IMR-90 (cell line): ENCODE data around the gene ST6GALNAC5. TPM values are rescaled to one million over a fixed set of nuclear protein-coding genes. Genes with fewer than 3 reads are reported as not detected.

Source experiments
- ATAC-seq: fragments of 200-7000 bp; cut with Tn5 transposase; 2 replicates; pipeline ENCODE4 v1.9.1; 2020; ENCODE audit warnings: low read depth, mild to moderate bottlenecking, moderate library complexity
- BruUV-seq: library from RNA; stranded (reverse); fragments of 400-500 nt; replicated peaks from 2 replicates; lab custom pipeline; 2021; lab: Mats Ljungman, UMichigan
- CTCF ChIA-PET: fragments of 300-600 bp; formaldehyde crosslinking; extraction: SDS; loops from one replicate; lab custom pipeline; 2021; ENCODE audit warnings: antibody characterized with exemption; lab: Yijun Ruan, JAX
- POLR2A ChIA-PET: fragments of 300-600 bp; sonication (Branson Sonifier 250); formaldehyde crosslinking; loops from one replicate; lab custom pipeline; 2022; ENCODE audit warnings: antibody characterized with exemption; ENCODE audit not compliant: unreplicated experiment; lab: Charles Lee
- DNase-seq: peaks from one replicate; pipeline ENCODE4 v3.0.0; 2013
- H2AFZ ChIP-seq: replicated peaks from 2 replicates; pipeline ENCODE3; 2013; ENCODE audit warnings: low read length, mild to moderate bottlenecking; ENCODE audit not compliant: poor library complexity
- H2AK5ac ChIP-seq: 2 replicates; pipeline ENCODE4 v1.6.1; 2013; ENCODE audit warnings: low read depth, low read length, inconsistent platforms
- H2AK9ac ChIP-seq: replicated peaks from 2 replicates; pipeline ENCODE3; 2013; ENCODE audit warnings: mild to moderate bottlenecking, low read depth, low read length, moderate library complexity; ENCODE audit not compliant: poor library complexity
- H2BK120ac ChIP-seq: 2 replicates; pipeline ENCODE4 v1.6.1; 2013; ENCODE audit warnings: low read depth, low read length, inconsistent platforms
- H2BK15ac ChIP-seq: 3 replicates; pipeline ENCODE4 v1.6.1; 2013; ENCODE audit warnings: low read depth, low read length, inconsistent platforms
- H2BK20ac ChIP-seq: 2 replicates; pipeline ENCODE4 v1.6.1; 2013; ENCODE audit warnings: low read depth, mild to moderate bottlenecking, inconsistent platforms, low read length, moderate library complexity
- H2BK5ac ChIP-seq: 2 replicates; pipeline ENCODE4 v1.6.1; 2013; ENCODE audit warnings: mild to moderate bottlenecking, low read depth, low read length, inconsistent platforms; ENCODE audit not compliant: poor library complexity, severe bottlenecking
- H3K14ac ChIP-seq: replicated peaks from 2 replicates; pipeline ENCODE4 v1.6.1; 2013; ENCODE audit warnings: low read depth, low read length, inconsistent platforms
- H3K18ac ChIP-seq: 2 replicates; pipeline ENCODE4 v1.6.1; 2013; ENCODE audit warnings: low read depth, low read length, control low read depth
- H3K23ac ChIP-seq: 2 replicates; pipeline ENCODE4 v1.6.1; 2013; ENCODE audit warnings: low read depth, low read length, inconsistent platforms
- H3K27ac ChIP-seq: 2 replicates; pipeline ENCODE4 v1.5.1; 2013; ENCODE audit warnings: mild to moderate bottlenecking, control low read depth, low read length; ENCODE audit not compliant: insufficient read depth
- H3K27me3 ChIP-seq: 2 replicates; pipeline ENCODE4 v1.6.1; 2013; ENCODE audit warnings: low read length; ENCODE audit not compliant: control insufficient read depth, insufficient read depth
- H3K36me3 ChIP-seq: 2 replicates; pipeline ENCODE4 v1.6.1; 2013; ENCODE audit warnings: low read length, mixed read lengths; ENCODE audit not compliant: control insufficient read depth, insufficient read depth
- H3K4ac ChIP-seq: 2 replicates; pipeline ENCODE4 v1.6.1; 2013; ENCODE audit warnings: low read depth, low read length, inconsistent platforms
- H3K4me1 ChIP-seq: 2 replicates; pipeline ENCODE4 v1.6.1; 2013; ENCODE audit warnings: low read length, mixed read lengths; ENCODE audit not compliant: control insufficient read depth, insufficient read depth
- H3K4me2 ChIP-seq: 2 replicates; pipeline ENCODE4 v1.6.1; 2013; ENCODE audit warnings: low read depth, mild to moderate bottlenecking, control low read depth, low read length, moderate library complexity
- H3K4me3 ChIP-seq: 2 replicates; pipeline ENCODE4 v1.5.1; 2013; ENCODE audit warnings: low read depth, mild to moderate bottlenecking, control low read depth, low read length, moderate library complexity; ENCODE audit not compliant: insufficient read depth
- H3K56ac ChIP-seq: 2 replicates; pipeline ENCODE4 v1.6.1; 2013; ENCODE audit warnings: low read length, inconsistent platforms; ENCODE audit not compliant: insufficient read depth; ENCODE audit errors: extremely low read depth
- H3K79me1 ChIP-seq, 2 experiments: 2 replicates each; pipeline ENCODE4 v1.6.1; 2013; ENCODE audit warnings: low read length in 2 of 2, inconsistent platforms in 1 of 2, low read depth in 1 of 2
- H3K9ac ChIP-seq: 2 replicates; pipeline ENCODE4 v1.6.1; 2013; ENCODE audit warnings: low read depth, low read length, control low read depth
- H3K9me1 ChIP-seq: 2 replicates; pipeline ENCODE4 v1.6.1; 2013; ENCODE audit warnings: low read length, inconsistent platforms; ENCODE audit not compliant: insufficient read depth
- H3K9me3 ChIP-seq: 2 replicates; pipeline ENCODE4 v1.6.1; 2013; ENCODE audit warnings: low read length; ENCODE audit not compliant: control insufficient read depth, insufficient read depth
- H4K20me1 ChIP-seq: 2 replicates; pipeline ENCODE4 v1.6.1; 2013; ENCODE audit warnings: low read length, inconsistent platforms; ENCODE audit not compliant: insufficient read depth
- H4K5ac ChIP-seq: 2 replicates; pipeline ENCODE4 v1.6.1; 2013; ENCODE audit warnings: mild to moderate bottlenecking, low read depth, low read length, control low read depth
- H4K8ac ChIP-seq, 2 experiments: 2 replicates each; pipeline ENCODE4 v1.6.1; 2013; ENCODE audit warnings: low read depth in 2 of 2, low read length in 2 of 2, control low read depth in 1 of 2, inconsistent platforms in 1 of 2
- H4K91ac ChIP-seq: 2 replicates; pipeline ENCODE4 v1.6.1; 2013; ENCODE audit warnings: low read depth, low read length, inconsistent platforms; ENCODE audit not compliant: insufficient read depth
- BHLHE40 ChIP-seq: fragments of 150-350 bp; IDR thresholded peaks from 2 replicates; pipeline ENCODE4 v1.6.1; 2016; ENCODE audit warnings: mild to moderate bottlenecking, low read depth, low read length
- CEBPB ChIP-seq: IDR thresholded peaks from 2 replicates; pipeline ENCODE4 v1.6.1; 2012; ENCODE audit warnings: low read depth, low read length, improper control_type of control experiment
- CHD1 ChIP-seq: IDR thresholded peaks from 2 replicates; pipeline ENCODE4 v1.6.1; 2012; ENCODE audit warnings: low read depth, low read length, improper control_type of control experiment
- ELK1 ChIP-seq: fragments of 150-350 bp; IDR thresholded peaks from 2 replicates; pipeline ENCODE4 v1.6.1; 2016; ENCODE audit warnings: low read depth, mild to moderate bottlenecking, low read length, moderate library complexity, borderline replicate concordance
- FOS ChIP-seq: fragments of 150-350 bp; IDR thresholded peaks from 2 replicates; pipeline ENCODE4 v1.6.1; 2016; ENCODE audit warnings: low read depth, low read length
- MAZ ChIP-seq: IDR thresholded peaks from 2 replicates; pipeline ENCODE4 v1.6.1; 2012; ENCODE audit warnings: low read depth, mild to moderate bottlenecking, low read length, improper control_type of control experiment, moderate library complexity, borderline replicate concordance
- NFE2L2 ChIP-seq: fragments of 150-350 bp; IDR thresholded peaks from 2 replicates; pipeline ENCODE4 v1.6.1; 2016; ENCODE audit warnings: low read depth, mild to moderate bottlenecking, low read length
- RAD21 ChIP-seq: IDR thresholded peaks from 2 replicates; pipeline ENCODE4 v1.6.1; 2012; ENCODE audit warnings: low read length, improper control_type of control experiment
- RFX5 ChIP-seq: IDR thresholded peaks from 2 replicates; pipeline ENCODE4 v1.8.0; 2012; ENCODE audit warnings: low read depth, mild to moderate bottlenecking, low read length, moderate library complexity
- USF2 ChIP-seq: fragments of 150-350 bp; IDR thresholded peaks from 2 replicates; pipeline ENCODE4 v1.6.1; 2017; ENCODE audit warnings: mild to moderate bottlenecking, antibody characterized with exemption, low read length, low read depth
- WGBS, 2 experiments: methylation state at CpG; one replicate each; pipeline versions ENCODE4 v1.1.5 to v1.1.7; 2013; ENCODE audit warnings: missing lambda C conversion rate in 2 of 2; ENCODE audit not compliant: insufficient read length in 1 of 2; ENCODE audit errors: extremely low coverage in 2 of 2; 5-methylcytosine and 5-hydroxymethylcytosine counted together
- dilution Hi-C: fragments of 300-500 bp; cut with HindIII; formaldehyde crosslinking; loops from one replicate; pipeline ENCODE4 v1.14.3; 2018; ENCODE audit warnings: low sequenced_read_pairs; ENCODE audit not compliant: unreplicated experiment
- in situ Hi-C: fragments of 300-500 bp; cut with MboI; formaldehyde crosslinking; loops from 3 replicates; pipeline ENCODE4 v1.14.3; 2019; ENCODE audit warnings: low sequenced_read_pairs, inconsistent platforms, mixed read lengths
- intact Hi-C: fragments of 100-400 bp; cut with micrococcal nuclease; formaldehyde crosslinking; loops from 2 replicates; pipeline ENCODE4 v1.10.0; 2022
- polyA plus RNA-seq, 3 experiments: library from polyadenylated mRNA; depleted of rRNA; stranded (reverse); fragments of >200 nt; gene quantifications; 2 replicates each; pipeline ENCODE4 v1.2.3, GENCODE V29; 2012; ENCODE audit warnings: low replicate concordance in 1 of 3
- total RNA-seq: library from RNA; depleted of rRNA; stranded (reverse); fragments of >200 nt; gene quantifications from 2 replicates; pipeline ENCODE4 v1.2.3, GENCODE V29; 2012

Gene ST6GALNAC5
- total and polyA plus RNA-seq, 2 of the 4 experiments (the other 2 are of a cell fraction) = 3.4 to 4.0 TPM

- TF ChIP-seq ELK1 (no peak), CEBPB (no peak)
These were observed 72.5 kb downstream of the ST6GALNAC5 start (continued) for GRCh38 chr1:76939817-76940216.

GRCh38 chr1:76940571-76941335, 73.5 kb downstream of the ST6GALNAC5 start:
- no peaks in the 10 kb centered on the region for H3K9me3 ChIP-seq
- CTCF ChIA-PET = no interaction called here
- H4K5ac ChIP-seq = no peak overlapping the region
- no peak overlapping the region for H2BK20ac ChIP-seq
- H3K79me1 ChIP-seq = no peaks in the 10 kb centered on the region
- no peak overlapping the region for H4K8ac ChIP-seq
- H3K56ac ChIP-seq = no peak overlapping the region
- in situ Hi-C loops = no loop called here
- no peak overlapping the region for H3K4me2 ChIP-seq
- no peak overlapping the region for H2AK9ac ChIP-seq
- H3K4me3 ChIP-seq = no peak overlapping the region
- peaks cover 1% of the 10 kb centered on the region; the same call in 1 of the 2 replicates for H3K27me3 ChIP-seq
- no peak overlapping the region for H3K18ac ChIP-seq
- TF ChIP-seq BHLHE40 = no peak
- TF ChIP-seq NFE2L2 = no peak
- TF ChIP-seq RFX5 = no peak
- no peak for TF ChIP-seq CEBPB
- TF ChIP-seq USF2 = no peak
- TF ChIP-seq RAD21 = no peak
- TF ChIP-seq FOS = no peak
- no peak for TF ChIP-seq CHD1
- TF ChIP-seq MAZ = no peak
- intact Hi-C loops = no loop called here
- H3K23ac ChIP-seq = no peak overlapping the region
- H3K9ac ChIP-seq = no peak overlapping the region
- H3K4ac ChIP-seq = no peak overlapping the region
- H3K36me3 ChIP-seq = no peaks in the 10 kb centered on the region
- no TSS peak for BruUV-seq
- WGBS, 2 experiments = 29% methylated on average over 1 of the region's 4 CpGs; no CpG with 5 or more reads in 1 of the 2 experiments
- ATAC-seq (no peak), DNase-seq (no peak)
- H2BK15ac ChIP-seq = no peak overlapping the region
- POLR2A ChIA-PET = no interaction called here
- H3K9me1 ChIP-seq = no peaks in the 10 kb centered on the region
- no peak overlapping the region for H2AFZ ChIP-seq
- dilution Hi-C loops = no loop called here
- no peak overlapping the region for H3K27ac ChIP-seq
- H2BK120ac ChIP-seq = no peak overlapping the region
- no peaks in the 10 kb centered on the region for H4K20me1 ChIP-seq
- H3K14ac ChIP-seq = no peak overlapping the region
- no peak overlapping the region for H4K91ac ChIP-seq
- H3K4me1 ChIP-seq = peaks cover 2% of the 10 kb centered on the region; the same call in 1 of the 2 replicates
- H2BK5ac ChIP-seq = no peak overlapping the region
- H2AK5ac ChIP-seq = no peak overlapping the region
